ENCODE results near the gene CDX1. TPM values are rescaled to one million over a fixed set of nuclear protein-coding genes. Genes with fewer than 3 reads are reported as not detected.

Gene CDX1
- polyA plus RNA-seq, 3 donors, result not detected

DNA sequence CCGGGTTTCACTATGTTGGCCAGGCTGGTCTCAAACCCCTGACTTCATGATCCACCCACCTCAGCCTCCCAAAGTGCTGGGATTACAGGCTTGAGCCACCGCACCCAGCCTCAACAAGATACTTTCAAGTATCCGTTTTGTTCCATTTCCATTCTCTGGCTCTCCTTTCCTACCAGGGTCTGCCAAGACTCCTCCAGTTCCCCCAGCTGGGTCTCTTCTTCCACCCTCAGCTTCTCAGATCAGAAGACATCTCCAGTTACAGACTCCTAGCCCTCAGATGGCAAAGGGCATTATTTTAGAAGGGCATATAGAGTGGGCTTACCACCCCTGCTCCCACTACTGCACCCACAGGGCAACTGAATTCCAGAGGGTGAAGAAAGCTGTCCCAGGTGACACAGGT, 9.4 kb upstream of the CDX1 start:
- Histone ChIP-seq H3K27me3 (ENCODE audit: control insufficient read depth in 2 of 2, insufficient read depth in 2 of 2, low read length in 2 of 2) (peaks cover 0 to 18% of the 10 kb centered on the region in 2 donors), H3K4me2 (replicated peaks; ENCODE audit: extremely low read depth, low read length, poor library complexity, severe bottlenecking) (no peak overlapping the region), H3K9ac (ENCODE audit: insufficient read depth, low read length, poor library complexity, severe bottlenecking) (no peak overlapping the region), H3K27ac (ENCODE audit: low read depth in 1 of 2, low read length in 2 of 2) (no peak overlapping the region), H3K9me3 (replicated peaks in 1 of 2; ENCODE audit: control insufficient read depth in 1 of 2, insufficient read depth in 1 of 2, low read length in 2 of 2) (no peaks in the 10 kb centered on the region), H2AFZ (ENCODE audit: insufficient read depth, low read depth, low read length, poor library complexity, severe bottlenecking) (no peak overlapping the region), H3K4me1 (ENCODE audit: control insufficient read depth in 1 of 2, insufficient read depth in 2 of 2, low read length in 2 of 2) (peaks cover 8 to 11% of the 10 kb centered on the region in 2 donors), H3K79me2 (ENCODE audit: insufficient read depth, low read length) (no peaks in the 10 kb centered on the region), H3K36me3 (replicated peaks in 1 of 2; ENCODE audit: control insufficient read depth in 1 of 2, insufficient read depth in 2 of 2, low read length in 2 of 2) (no peaks in the 10 kb centered on the region), H4K20me1 (ENCODE audit: insufficient read depth, low read length) (no peaks in the 10 kb centered on the region), H3K4me3 (replicated peaks in 1 of 3; ENCODE audit: low read depth in 2 of 3, low read length in 3 of 3) (no peak overlapping the region)
- Mint-ChIP-seq H3K4me3 (no peak overlapping the region), H3K27ac (peak overlapping the region in 1 of 7 donors; percentile 46), H3K4me1 (peaks cover 15% of the 10 kb centered on the region), H3K36me3 (peaks cover 0 to 3% of the 10 kb centered on the region in 2 donors), H3K27me3 (ENCODE audit: low read depth in 3 of 3) (peaks cover 23 to 33% (median 24%) of the 10 kb centered on the region in 3 donors), H3K9me3 (peaks cover 0 to 2% (median 0%) of the 10 kb centered on the region in 7 donors)
- intact Hi-C loops (cut with micrococcal nuclease), result no loop called here
- 92% methylated on average over 2 of the region's 3 CpGs for WGBS (ENCODE audit: insufficient coverage)
- TF ChIP-seq, protein P1, sequence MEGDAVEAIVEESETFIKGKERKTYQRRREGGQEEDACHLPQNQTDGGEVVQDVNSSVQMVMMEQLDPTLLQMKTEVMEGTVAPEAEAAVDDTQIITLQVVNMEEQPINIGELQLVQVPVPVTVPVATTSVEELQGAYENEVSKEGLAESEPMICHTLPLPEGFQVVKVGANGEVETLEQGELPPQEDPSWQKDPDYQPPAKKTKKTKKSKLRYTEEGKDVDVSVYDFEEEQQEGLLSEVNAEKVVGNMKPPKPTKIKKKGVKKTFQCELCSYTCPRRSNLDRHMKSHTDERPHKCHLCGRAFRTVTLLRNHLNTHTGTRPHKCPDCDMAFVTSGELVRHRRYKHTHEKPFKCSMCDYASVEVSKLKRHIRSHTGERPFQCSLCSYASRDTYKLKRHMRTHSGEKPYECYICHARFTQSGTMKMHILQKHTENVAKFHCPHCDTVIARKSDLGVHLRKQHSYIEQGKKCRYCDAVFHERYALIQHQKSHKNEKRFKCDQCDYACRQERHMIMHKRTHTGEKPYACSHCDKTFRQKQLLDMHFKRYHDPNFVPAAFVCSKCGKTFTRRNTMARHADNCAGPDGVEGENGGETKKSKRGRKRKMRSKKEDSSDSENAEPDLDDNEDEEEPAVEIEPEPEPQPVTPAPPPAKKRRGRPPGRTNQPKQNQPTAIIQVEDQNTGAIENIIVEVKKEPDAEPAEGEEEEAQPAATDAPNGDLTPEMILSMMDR (IDR thresholded peaks at IDR 0.05), result no peak
- DNase-seq, result no peak

DNA sequence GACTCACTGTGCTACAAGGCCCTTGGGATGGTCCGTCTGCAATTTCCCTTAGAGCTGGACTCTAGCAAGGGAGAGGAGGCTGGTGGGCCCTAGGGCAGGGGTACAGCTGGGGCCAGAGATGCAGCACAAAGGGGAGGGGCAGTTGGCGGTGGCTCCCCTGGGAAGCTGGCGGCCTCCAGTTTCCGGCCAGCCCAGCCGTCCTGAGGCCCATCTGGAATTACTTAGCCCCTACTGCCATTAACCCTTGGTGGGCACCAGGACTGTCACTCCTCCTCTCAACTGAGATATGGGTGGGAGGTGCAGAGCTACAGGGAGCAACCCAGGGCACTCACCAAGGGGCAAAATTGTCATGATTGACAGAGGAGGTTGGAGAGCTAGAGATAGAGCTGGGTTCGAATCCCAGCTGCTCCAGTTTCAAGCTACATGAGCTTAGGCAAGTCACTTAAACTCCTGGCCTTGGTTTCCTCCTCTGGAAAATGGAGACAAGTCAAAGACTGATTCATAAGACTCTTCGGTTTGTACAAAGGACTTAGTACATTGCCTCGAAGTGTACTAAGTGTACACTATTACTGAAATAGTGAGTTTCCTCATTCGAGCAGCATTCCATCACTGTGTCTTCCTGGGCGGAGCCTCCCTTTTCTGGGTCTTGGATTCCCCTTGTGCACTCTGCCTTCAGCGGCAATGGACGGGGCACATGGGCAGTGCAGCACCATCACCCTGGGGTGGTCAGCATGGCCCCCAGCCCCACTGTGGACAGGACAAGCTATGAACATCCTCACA, 8.2 kb upstream of the CDX1 start:
- H3K9me3 Mint-ChIP-seq, result peaks cover 0 to 2% (median 0%) of the 10 kb centered on the region in 7 donors
- intact Hi-C loops (cut with micrococcal nuclease), result no loop called here
- Histone ChIP-seq H3K4me2 (replicated peaks; ENCODE audit: extremely low read depth, low read length, poor library complexity, severe bottlenecking) (no peak overlapping the region), H3K4me1 (ENCODE audit: control insufficient read depth in 1 of 2, insufficient read depth in 2 of 2, low read length in 2 of 2) (peaks cover 8 to 11% of the 10 kb centered on the region in 2 donors), H2AFZ (ENCODE audit: insufficient read depth, low read depth, low read length, poor library complexity, severe bottlenecking) (no peak overlapping the region), H3K9me3 (replicated peaks in 1 of 2; ENCODE audit: control insufficient read depth in 1 of 2, insufficient read depth in 1 of 2, low read length in 2 of 2) (no peaks in the 10 kb centered on the region), H4K20me1 (ENCODE audit: insufficient read depth, low read length) (no peaks in the 10 kb centered on the region), H3K4me3 (replicated peaks in 1 of 3; ENCODE audit: low read depth in 2 of 3, low read length in 3 of 3) (no peak overlapping the region), H3K27ac (ENCODE audit: low read depth in 1 of 2, low read length in 2 of 2) (no peak overlapping the region), H3K27me3 (ENCODE audit: control insufficient read depth in 2 of 2, insufficient read depth in 2 of 2, low read length in 2 of 2) (peaks cover 0 to 18% of the 10 kb centered on the region in 2 donors), H3K36me3 (replicated peaks in 1 of 2; ENCODE audit: control insufficient read depth in 1 of 2, insufficient read depth in 2 of 2, low read length in 2 of 2) (no peaks in the 10 kb centered on the region), H3K9ac (ENCODE audit: insufficient read depth, low read length, poor library complexity, severe bottlenecking) (no peak overlapping the region), H3K79me2 (ENCODE audit: insufficient read depth, low read length) (no peaks in the 10 kb centered on the region)
- TF ChIP-seq, protein P1 (IDR thresholded peaks at IDR 0.05), result no peak
- peaks cover 15% of the 10 kb centered on the region for H3K4me1 Mint-ChIP-seq
- no peak for DNase-seq
- H3K27me3 Mint-ChIP-seq (ENCODE audit: low read depth in 3 of 3), result peaks cover 23 to 33% (median 24%) of the 10 kb centered on the region in 3 donors
- 72% methylated on average over 11 of the region's 12 CpGs for WGBS (ENCODE audit: insufficient coverage)
- H3K27ac Mint-ChIP-seq, result no peak overlapping the region
- H3K4me3 Mint-ChIP-seq, result no peak overlapping the region
- peaks cover 0 to 3% of the 10 kb centered on the region in 2 donors for H3K36me3 Mint-ChIP-seq
